Stimulated activated naive CD4-positive, alpha-beta T cell treated with Interleukin-2 at 50 U/mL for 16 hours (primary cell): ENCODE data around the gene BCAR1.

ENCODE experiments used
- DNase-seq: peaks from one replicate; lab custom pipeline; 2025; lab: John Stamatoyannopoulos, UW

Gene BCAR1

GRCh38 chr16:75203667-75204409 lies 47.6 kb downstream of the BCAR1 start:
- DNase-seq = no peak

GRCh38 chr16:75203096-75203495 lies 48.3 kb downstream of the BCAR1 start:
- no peak for DNase-seq

- DNase-seq = no peak
Observed at GRCh38 chr16:75202069-75202590, 49.3 kb downstream of the BCAR1 start.

- no peak for DNase-seq
Observed at GRCh38 chr16:75198135-75198600, 53.3 kb downstream of the BCAR1 start.

- DNase-seq = no peak
Observed at GRCh38 chr16:75197522-75198134, 53.8 kb downstream of the BCAR1 start.

- no peak for DNase-seq
Observed at GRCh38 chr16:75196836-75197235, 54.6 kb downstream of the BCAR1 start.

GRCh38 chr16:75195811-75196790 lies 55.3 kb downstream of the BCAR1 start:
- DNase-seq = no peak

- no peak for DNase-seq
Observed at GRCh38 chr16:75193730-75194444, 57.5 kb downstream of the BCAR1 start.

- DNase-seq = no peak
Observed at GRCh38 chr16:75193265-75193650, 58.2 kb downstream of the BCAR1 start.

GRCh38 chr16:75192606-75193264 lies 58.7 kb downstream of the BCAR1 start:
- DNase-seq = no peak

- DNase-seq = no peak
Observed at GRCh38 chr16:75189638-75190245, 61.7 kb downstream of the BCAR1 start.

GRCh38 chr16:75188832-75189477 lies 62.5 kb downstream of the BCAR1 start:
- no peak for DNase-seq

GRCh38 chr16:75181630-75182029 lies 69.8 kb downstream of the BCAR1 start:
- DNase-seq = no peak

GRCh38 chr16:75179208-75179607 lies 72.2 kb downstream of the BCAR1 start:
- no peak for DNase-seq
